ENCODE data around the gene SLC24A3. TPM values are rescaled to one million over a fixed set of nuclear protein-coding genes. Genes with fewer than 3 reads are reported as not detected.

The SLC24A3 gene
- total RNA-seq, 1 donor from 2014 or later: 0.21 TPM

DNA sequence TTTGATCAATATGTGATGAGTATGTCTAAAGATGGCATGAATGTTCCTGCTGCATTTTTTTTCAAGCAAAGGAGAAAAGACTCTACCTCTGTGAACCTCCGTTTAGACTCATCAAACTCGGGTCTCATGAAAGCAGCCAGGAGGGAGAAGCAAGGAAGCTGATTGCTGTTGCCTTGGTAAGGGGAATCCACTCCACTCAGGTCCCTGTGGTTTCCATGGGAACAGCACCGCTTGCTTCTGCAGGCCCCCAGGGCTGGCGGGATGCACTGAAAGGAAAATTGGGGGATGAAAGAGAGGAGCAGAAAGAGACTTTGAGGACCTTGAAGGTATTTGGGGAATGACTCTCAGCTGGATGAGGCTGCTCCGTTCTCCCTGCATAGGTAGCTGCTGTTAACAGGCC is 296.0 kb downstream of the SLC24A3 start:
- no peaks in the 10 kb centered on the region for H3F3A ChIP-seq (ENCODE audit: low read depth)
- peaks cover 11% of the 10 kb centered on the region for H3K4me1 ChIP-seq
- no peak overlapping the region for H2AFZ ChIP-seq (replicated peaks)
- H3K36me3 ChIP-seq: no peaks in the 10 kb centered on the region
- no peak overlapping the region for H3K9ac ChIP-seq
- Mint-ChIP-seq H3K27ac (peak overlapping the region; percentile 60), H3K4me1 (peaks cover 39% of the 10 kb centered on the region), H3K27me3 (ENCODE audit: insufficient read depth, low read depth) (peaks cover 4% of the 10 kb centered on the region), H3K9me3 (no peaks in the 10 kb centered on the region), H3K36me3 (no peaks in the 10 kb centered on the region), H3K4me3 (peak overlapping the region; percentile 47)
- H3K9me3 ChIP-seq (ENCODE audit: low read depth): no peaks in the 10 kb centered on the region
- H3K4me2 ChIP-seq: no peak overlapping the region
- TF ChIP-seq EZH2phosphoT487 (IDR thresholded peaks at IDR 0.05) (no peak), EZH2 (IDR thresholded peaks at IDR 0.05) (no peak)
- TF ChIP-seq, protein P1, sequence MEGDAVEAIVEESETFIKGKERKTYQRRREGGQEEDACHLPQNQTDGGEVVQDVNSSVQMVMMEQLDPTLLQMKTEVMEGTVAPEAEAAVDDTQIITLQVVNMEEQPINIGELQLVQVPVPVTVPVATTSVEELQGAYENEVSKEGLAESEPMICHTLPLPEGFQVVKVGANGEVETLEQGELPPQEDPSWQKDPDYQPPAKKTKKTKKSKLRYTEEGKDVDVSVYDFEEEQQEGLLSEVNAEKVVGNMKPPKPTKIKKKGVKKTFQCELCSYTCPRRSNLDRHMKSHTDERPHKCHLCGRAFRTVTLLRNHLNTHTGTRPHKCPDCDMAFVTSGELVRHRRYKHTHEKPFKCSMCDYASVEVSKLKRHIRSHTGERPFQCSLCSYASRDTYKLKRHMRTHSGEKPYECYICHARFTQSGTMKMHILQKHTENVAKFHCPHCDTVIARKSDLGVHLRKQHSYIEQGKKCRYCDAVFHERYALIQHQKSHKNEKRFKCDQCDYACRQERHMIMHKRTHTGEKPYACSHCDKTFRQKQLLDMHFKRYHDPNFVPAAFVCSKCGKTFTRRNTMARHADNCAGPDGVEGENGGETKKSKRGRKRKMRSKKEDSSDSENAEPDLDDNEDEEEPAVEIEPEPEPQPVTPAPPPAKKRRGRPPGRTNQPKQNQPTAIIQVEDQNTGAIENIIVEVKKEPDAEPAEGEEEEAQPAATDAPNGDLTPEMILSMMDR (IDR thresholded peaks at IDR 0.05): no peak
- H4K20me1 ChIP-seq (ENCODE audit: low read depth): no peaks in the 10 kb centered on the region
- no peaks in the 10 kb centered on the region for H3K79me2 ChIP-seq (ENCODE audit: low read depth)
- peak; percentile 9 for DNase-seq (ENCODE audit: low spot score)
- no peak overlapping the region for H3K4me3 ChIP-seq
- no peaks in the 10 kb centered on the region for H3K27me3 ChIP-seq
- H3K27ac ChIP-seq: no peak overlapping the region

DNA sequence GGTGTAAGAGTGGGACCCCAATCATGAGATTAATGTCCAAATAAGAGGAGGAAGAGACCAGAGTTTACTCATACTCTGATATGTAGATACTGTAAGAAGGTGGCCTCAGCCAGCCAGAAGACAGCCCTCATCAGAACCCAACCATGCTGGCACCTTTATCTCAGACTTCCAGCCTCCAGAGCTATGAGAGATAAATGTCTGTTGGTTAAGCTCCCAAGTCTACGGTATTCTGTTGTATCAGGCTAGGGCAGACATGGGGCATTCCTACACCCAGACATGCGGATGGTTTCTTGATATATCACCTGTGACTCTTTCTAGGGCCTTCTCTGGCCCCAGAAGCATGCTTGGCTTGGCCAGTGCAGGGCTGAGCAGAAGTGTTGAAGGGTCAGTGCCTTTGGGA is 298.2 kb downstream of the SLC24A3 start:
- no peak for DNase-seq (ENCODE audit: low spot score)
- peak overlapping the region; percentile 84 for H3K27ac Mint-ChIP-seq
- H3K27me3 ChIP-seq: no peaks in the 10 kb centered on the region
- TF ChIP-seq, protein P1 (IDR thresholded peaks at IDR 0.05): no peak
- TF ChIP-seq EZH2phosphoT487 (IDR thresholded peaks at IDR 0.05): no peak
- TF ChIP-seq EZH2 (IDR thresholded peaks at IDR 0.05): no peak
- no peaks in the 10 kb centered on the region for H3K79me2 ChIP-seq (ENCODE audit: low read depth)
- H3K4me3 Mint-ChIP-seq: no peak overlapping the region
- peaks cover 4% of the 10 kb centered on the region for H3K9me3 Mint-ChIP-seq
- H4K20me1 ChIP-seq (ENCODE audit: low read depth): no peaks in the 10 kb centered on the region
- peaks cover 10% of the 10 kb centered on the region for H3K27me3 Mint-ChIP-seq (ENCODE audit: insufficient read depth, low read depth)
- H3K4me1 Mint-ChIP-seq: peaks cover 47% of the 10 kb centered on the region
- H3K9ac ChIP-seq: no peak overlapping the region
- H3F3A ChIP-seq (ENCODE audit: low read depth): no peaks in the 10 kb centered on the region
- peaks cover 12% of the 10 kb centered on the region for H3K4me1 ChIP-seq
- no peak overlapping the region for H3K27ac ChIP-seq
- no peak overlapping the region for H3K4me2 ChIP-seq
- no peaks in the 10 kb centered on the region for H3K36me3 ChIP-seq
- no peak overlapping the region for H3K4me3 ChIP-seq
- H3K9me3 ChIP-seq (ENCODE audit: low read depth): no peaks in the 10 kb centered on the region
- H2AFZ ChIP-seq (replicated peaks): no peak overlapping the region
- no peaks in the 10 kb centered on the region for H3K36me3 Mint-ChIP-seq

DNA sequence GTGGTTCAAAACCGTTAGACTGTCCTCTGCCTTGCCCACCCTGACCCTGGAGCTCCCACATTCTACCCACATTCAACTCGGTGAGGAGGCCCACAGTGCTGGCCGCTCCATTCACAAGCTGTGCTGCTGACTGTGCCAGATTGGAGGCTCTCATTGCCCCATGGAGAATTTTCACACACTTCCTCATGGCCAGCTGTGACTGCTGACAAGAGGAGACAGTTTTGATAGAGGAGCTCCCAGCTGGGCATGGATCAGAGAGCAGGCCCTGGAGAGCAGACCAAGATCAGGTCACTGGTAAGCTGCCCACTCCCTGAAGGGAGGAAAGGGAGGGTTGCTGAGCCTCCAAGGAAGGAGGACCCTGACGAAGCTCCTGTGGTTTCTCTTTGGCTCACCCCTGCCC is 299.5 kb downstream of the SLC24A3 start:
- no peaks in the 10 kb centered on the region for H3K27me3 ChIP-seq
- no peak overlapping the region for H3K9ac ChIP-seq
- H3K27me3 Mint-ChIP-seq (ENCODE audit: insufficient read depth, low read depth): peaks cover 12% of the 10 kb centered on the region
- DNase-seq (ENCODE audit: low spot score): no peak
- H3K4me2 ChIP-seq: no peak overlapping the region
- no peak overlapping the region for H3K4me3 Mint-ChIP-seq
- H3K27ac ChIP-seq: no peak overlapping the region
- peaks cover 2% of the 10 kb centered on the region for H3K36me3 Mint-ChIP-seq
- H3K36me3 ChIP-seq: no peaks in the 10 kb centered on the region
- H3K27ac Mint-ChIP-seq: peak overlapping the region; percentile 87
- no peak overlapping the region for H3K4me3 ChIP-seq
- no peaks in the 10 kb centered on the region for H3K79me2 ChIP-seq (ENCODE audit: low read depth)
- H3K9me3 Mint-ChIP-seq: peaks cover 6% of the 10 kb centered on the region
- H4K20me1 ChIP-seq (ENCODE audit: low read depth): no peaks in the 10 kb centered on the region
- H3F3A ChIP-seq (ENCODE audit: low read depth): no peaks in the 10 kb centered on the region
- H3K4me1 Mint-ChIP-seq: peaks cover 47% of the 10 kb centered on the region
- H2AFZ ChIP-seq (replicated peaks): no peak overlapping the region
- H3K4me1 ChIP-seq: peaks cover 12% of the 10 kb centered on the region
- TF ChIP-seq EZH2 (IDR thresholded peaks at IDR 0.05): no peak
- TF ChIP-seq EZH2phosphoT487 (IDR thresholded peaks at IDR 0.05): no peak
- TF ChIP-seq, protein P1 (IDR thresholded peaks at IDR 0.05): no peak
- no peaks in the 10 kb centered on the region for H3K9me3 ChIP-seq (ENCODE audit: low read depth)
